ENCODE results near the gene LRP3.

- TF ChIP-seq EP300 (IDR thresholded peaks at IDR 0.05) (no peak), POLR2A (IDR thresholded peaks at IDR 0.05) (no peak)
These were observed 25.6 kb upstream of the LRP3 start for GRCh38 chr19:33168528-33168927.

Measured in ovary (tissue), 1 donor.